ENCODE results near the gene ADAMTS3.

- TF ChIP-seq SREBF2 (IDR thresholded peaks at IDR 0.05) (no peak), POLR2A (IDR thresholded peaks at IDR 0.05; ENCODE audit: low read length) (no peak), JUNB (IDR thresholded peaks at IDR 0.05) (no peak), REST (IDR thresholded peaks at IDR 0.05) (no peak), EP300 (IDR thresholded peaks at IDR 0.05) (no peak), RNF2 (IDR thresholded peaks at IDR 0.05; ENCODE audit: borderline replicate concordance, low read depth) (no peak), RFX5 (IDR thresholded peaks at IDR 0.05) (no peak), CBX2 (IDR thresholded peaks at IDR 0.05; ENCODE audit: borderline replicate concordance, low read depth) (no peak), NPAS2 (CRISPR knock-in tag; IDR thresholded peaks at IDR 0.05; ENCODE audit: borderline replicate concordance) (no peak), ZFP36 (IDR thresholded peaks at IDR 0.05; ENCODE audit: borderline replicate concordance, partially characterized antibody) (no peak), EHF (CRISPR knock-in tag; IDR thresholded peaks at IDR 0.05) (no peak), CHD2 (IDR thresholded peaks at IDR 0.05; ENCODE audit: low read length, partially characterized antibody) (no peak)
- TF ChIP-seq, protein P1, sequence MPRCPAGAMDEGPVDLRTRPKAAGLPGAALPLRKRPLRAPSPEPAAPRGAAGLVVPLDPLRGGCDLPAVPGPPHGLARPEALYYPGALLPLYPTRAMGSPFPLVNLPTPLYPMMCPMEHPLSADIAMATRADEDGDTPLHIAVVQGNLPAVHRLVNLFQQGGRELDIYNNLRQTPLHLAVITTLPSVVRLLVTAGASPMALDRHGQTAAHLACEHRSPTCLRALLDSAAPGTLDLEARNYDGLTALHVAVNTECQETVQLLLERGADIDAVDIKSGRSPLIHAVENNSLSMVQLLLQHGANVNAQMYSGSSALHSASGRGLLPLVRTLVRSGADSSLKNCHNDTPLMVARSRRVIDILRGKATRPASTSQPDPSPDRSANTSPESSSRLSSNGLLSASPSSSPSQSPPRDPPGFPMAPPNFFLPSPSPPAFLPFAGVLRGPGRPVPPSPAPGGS (IDR thresholded peaks at IDR 0.05): no peak
- TF ChIP-seq, protein P2, sequence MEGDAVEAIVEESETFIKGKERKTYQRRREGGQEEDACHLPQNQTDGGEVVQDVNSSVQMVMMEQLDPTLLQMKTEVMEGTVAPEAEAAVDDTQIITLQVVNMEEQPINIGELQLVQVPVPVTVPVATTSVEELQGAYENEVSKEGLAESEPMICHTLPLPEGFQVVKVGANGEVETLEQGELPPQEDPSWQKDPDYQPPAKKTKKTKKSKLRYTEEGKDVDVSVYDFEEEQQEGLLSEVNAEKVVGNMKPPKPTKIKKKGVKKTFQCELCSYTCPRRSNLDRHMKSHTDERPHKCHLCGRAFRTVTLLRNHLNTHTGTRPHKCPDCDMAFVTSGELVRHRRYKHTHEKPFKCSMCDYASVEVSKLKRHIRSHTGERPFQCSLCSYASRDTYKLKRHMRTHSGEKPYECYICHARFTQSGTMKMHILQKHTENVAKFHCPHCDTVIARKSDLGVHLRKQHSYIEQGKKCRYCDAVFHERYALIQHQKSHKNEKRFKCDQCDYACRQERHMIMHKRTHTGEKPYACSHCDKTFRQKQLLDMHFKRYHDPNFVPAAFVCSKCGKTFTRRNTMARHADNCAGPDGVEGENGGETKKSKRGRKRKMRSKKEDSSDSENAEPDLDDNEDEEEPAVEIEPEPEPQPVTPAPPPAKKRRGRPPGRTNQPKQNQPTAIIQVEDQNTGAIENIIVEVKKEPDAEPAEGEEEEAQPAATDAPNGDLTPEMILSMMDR (IDR thresholded peaks at IDR 0.05): no peak
Measured at GRCh38 chr4:72394012-72394663, 174.9 kb downstream of the ADAMTS3 start.
